IPS-18c (cell line): Measurements from ENCODE around the gene SCAMP2.
"Not testable (repeated sequence)": the region's sequence is repeated elsewhere in the genome, so short reads cannot be mapped to it uniquely, and the experiment has no call there.

Experiments used
- H3K4me3 ChIP-seq: 2 replicates; pipeline ENCODE4 v1.7.0; 2013; ENCODE audit warnings: low read depth, mild to moderate bottlenecking, low read length, moderate library complexity; ENCODE audit not compliant: insufficient read depth
- H3K9me3 ChIP-seq: one replicate; pipeline ENCODE4 v1.6.1; 2013; ENCODE audit warnings: mild to moderate bottlenecking, low read length, moderate library complexity; ENCODE audit not compliant: control insufficient read depth, insufficient read depth

The SCAMP2 gene, protein sequence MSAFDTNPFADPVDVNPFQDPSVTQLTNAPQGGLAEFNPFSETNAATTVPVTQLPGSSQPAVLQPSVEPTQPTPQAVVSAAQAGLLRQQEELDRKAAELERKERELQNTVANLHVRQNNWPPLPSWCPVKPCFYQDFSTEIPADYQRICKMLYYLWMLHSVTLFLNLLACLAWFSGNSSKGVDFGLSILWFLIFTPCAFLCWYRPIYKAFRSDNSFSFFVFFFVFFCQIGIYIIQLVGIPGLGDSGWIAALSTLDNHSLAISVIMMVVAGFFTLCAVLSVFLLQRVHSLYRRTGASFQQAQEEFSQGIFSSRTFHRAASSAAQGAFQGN

GRCh38 chr15:74873036-74873755, at the start of gene SCAMP2:
Gene SCAMP2, minus strand, starts transcription at chr15:74873365. Its CDS starts 110 bp downstream, at chr15:74873255.
- H3K9me3 ChIP-seq: peaks cover under 1% of the 10 kb centered on the region
- peak within 1 kb of the TSS; percentile 99 for H3K4me3 ChIP-seq

DNA sequence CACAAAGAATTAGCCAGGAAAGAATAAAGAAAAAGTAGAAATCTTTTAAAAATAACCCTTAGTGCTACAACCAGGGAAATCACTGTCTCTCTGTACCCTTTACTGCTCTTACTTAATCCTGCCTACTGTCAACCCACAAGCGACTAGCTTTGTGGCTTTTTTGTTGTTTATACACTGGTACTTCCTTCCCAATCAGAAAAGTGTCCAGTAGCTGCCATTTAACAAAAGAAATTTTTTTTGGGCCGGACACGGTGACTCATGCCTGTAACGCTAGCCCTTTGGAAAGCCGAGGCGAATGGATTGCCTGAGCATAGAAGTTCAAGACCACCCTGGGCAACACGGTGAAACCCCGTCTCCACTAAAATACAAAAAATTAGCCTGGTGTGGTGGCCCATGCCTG, 47.3 kb upstream of the SCAMP2 start:
- Histone ChIP-seq H3K9me3 (no peaks in the 10 kb centered on the region), H3K4me3 (no peak overlapping the region)

- H3K4me3 ChIP-seq: no peak overlapping the region
These were observed 44.5 kb upstream of the SCAMP2 start for GRCh38 chr15:74917676-74918075.

GRCh38 chr15:74913799-74914198, 40.6 kb upstream of the SCAMP2 start:
- not testable (repeated sequence) for H3K4me3 ChIP-seq, H3K9me3 ChIP-seq

More at GRCh38 chr15:74917676-74918075, 44.5 kb upstream of the SCAMP2 start:
- H3K9me3 ChIP-seq: no peaks in the 10 kb centered on the region

DNA sequence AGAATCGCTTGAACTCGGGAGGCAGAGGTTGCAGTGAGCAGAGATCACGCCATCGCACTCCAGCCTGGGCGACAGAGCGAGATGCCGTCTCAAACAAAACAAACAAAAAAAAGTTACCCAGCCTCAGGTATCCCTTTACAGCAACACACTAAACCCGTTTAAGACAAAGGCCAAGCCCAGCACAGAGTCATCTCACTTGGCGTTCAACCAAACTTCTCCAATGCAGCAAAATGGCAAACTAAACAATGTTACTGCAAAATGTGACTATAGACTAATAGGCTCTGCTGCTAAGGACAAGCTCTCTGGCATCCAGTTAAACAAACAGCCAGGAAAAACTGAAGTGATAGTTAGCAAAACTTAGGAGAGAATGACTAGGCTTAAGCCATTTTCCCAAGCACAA, 39.9 kb upstream of the SCAMP2 start:
- H3K4me3 ChIP-seq: no peak overlapping the region
- H3K9me3 ChIP-seq: no peaks in the 10 kb centered on the region

DNA sequence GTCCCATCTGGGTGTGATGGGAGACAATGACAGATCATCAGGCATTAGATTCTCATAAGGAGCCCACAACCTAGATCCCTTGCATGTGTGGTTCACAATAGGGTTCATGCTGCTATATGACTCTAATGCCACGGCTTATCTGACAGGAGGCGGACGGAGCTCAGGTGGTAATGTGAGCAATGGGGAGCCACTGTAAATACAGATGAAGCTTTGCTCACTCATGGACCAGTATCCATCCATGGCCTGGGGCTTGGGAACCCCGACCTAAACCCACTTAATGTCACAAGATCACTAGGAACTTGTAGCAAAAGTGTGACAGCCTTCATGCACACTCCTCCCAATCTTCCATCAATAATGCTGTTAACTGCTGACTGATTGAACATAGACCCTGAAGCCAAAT, 35.5 kb upstream of the SCAMP2 start:
- no peaks in the 10 kb centered on the region for H3K9me3 ChIP-seq
- H3K4me3 ChIP-seq: no peak overlapping the region

DNA sequence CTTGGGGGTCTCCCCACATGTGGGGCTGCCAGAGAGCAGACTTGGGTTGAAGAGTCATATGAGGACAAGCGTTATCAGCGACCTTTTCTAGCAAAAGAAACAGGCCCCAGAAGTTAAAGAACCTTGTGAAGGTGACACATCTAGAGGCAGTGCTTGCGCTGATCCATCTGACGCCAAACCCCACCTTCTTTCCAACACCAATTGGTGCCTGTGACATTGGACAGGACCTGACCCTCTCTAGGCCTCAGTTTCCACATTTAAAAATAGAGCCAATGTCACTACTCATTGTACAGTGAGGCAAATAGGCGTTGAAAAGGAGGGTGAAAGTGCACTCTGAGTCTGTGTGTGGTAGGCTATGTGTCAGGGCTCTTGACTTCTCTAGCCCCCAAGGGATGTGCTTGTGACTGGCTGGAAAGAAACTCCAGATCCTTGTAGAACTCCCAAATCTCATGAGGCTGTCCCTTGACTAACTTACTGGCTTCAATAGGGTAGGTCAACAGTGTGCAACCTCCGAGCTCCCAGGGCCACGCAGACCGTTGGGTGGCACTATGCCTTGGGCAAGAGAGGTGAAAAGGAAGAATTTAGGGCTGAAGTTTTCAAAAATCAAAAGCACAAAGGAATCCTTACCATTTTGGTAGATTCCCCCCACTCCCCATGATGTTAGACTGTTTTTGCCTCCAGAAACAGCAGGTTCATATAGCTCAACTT, 34.2 kb upstream of the SCAMP2 start:
- peak overlapping the region; percentile 87 for H3K4me3 ChIP-seq
- H3K9me3 ChIP-seq: no peaks in the 10 kb centered on the region

DNA sequence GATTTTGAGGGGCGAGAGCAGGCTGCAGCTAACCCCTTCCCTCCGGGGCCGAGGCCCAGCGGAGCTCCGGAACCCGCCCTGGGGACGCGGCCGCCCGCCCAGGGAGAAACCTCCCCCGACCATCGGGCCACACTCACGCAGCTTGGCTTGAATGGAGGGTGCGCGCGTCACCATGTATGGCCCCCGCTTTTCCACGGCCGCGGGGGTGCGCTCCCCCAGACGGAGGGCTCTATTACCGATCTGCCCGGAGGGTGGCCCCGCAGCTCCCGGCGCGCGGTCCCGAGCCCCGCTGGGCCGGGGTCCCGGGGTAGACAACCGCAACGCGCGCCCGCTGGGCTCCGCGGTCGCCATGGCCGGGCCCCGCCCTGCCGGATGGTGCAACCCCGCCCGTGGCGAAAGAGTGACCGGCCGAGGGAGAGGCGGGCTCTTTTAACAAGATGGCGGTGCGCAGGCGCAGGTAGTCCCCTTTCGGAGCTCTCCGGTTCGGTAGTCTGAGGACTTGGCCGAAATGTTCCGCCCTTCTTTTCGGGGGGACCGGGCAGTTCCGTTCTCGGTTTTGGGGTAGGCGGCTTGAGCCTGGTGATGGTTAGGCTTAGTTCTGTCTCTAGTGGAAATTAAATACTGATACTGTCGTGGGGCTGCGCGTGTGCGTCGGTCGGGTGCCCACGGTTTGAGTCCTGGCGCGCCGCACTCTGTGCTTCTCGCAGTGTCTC, 33.4 kb upstream of the SCAMP2 start, which contains the start of gene FAM219B:
FAM219B (minus strand) TSS at position 402 of the 713 bp plus-strand sequence; CDS start at position 351, 51 bp downstream.
- peak within 1 kb of the TSS; percentile 87 for H3K4me3 ChIP-seq
- H3K9me3 ChIP-seq: no peaks in the 10 kb centered on the region

- H3K9me3 ChIP-seq: no peaks in the 10 kb centered on the region
These were observed 32.9 kb upstream of the SCAMP2 start for GRCh38 chr15:74906067-74906449.

DNA sequence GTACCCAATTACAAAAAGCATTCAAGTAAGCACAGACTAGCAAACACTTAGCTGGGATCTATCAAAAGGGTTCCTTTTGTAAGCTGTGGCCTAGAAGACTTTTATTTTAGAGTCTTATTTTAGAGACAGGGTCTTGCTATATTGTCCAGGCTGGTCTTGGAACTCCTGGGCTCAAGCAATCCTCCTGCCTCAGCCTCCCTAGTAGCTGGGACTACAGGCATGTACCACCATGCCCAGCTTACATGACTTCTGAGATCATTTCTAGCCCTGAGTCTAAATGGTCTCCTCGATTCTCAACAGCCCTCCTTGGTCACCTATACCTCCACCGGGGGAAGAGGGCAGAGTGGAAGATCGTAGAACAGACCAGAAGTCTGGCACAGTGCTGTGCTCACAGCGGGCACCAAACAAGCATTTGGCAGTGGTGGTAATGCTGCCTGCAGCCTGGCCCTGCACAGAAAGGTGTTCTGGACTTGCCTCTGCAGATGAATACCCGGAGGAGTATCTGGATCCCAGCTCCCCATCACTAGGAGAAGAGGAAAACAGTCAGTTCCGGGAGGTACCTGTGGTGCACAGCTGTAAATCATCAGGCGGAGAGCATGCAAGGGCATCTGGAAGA, 31.1 kb upstream of the SCAMP2 start:
- H3K9me3 ChIP-seq: no peaks in the 10 kb centered on the region
- no peak overlapping the region for H3K4me3 ChIP-seq

More at GRCh38 chr15:74906067-74906449, 32.9 kb upstream of the SCAMP2 start:
- peak overlapping the region; percentile 87 for H3K4me3 ChIP-seq

- H3K9me3 ChIP-seq: no peaks in the 10 kb centered on the region
- H3K4me3 ChIP-seq: no peak overlapping the region
These were observed 30.5 kb upstream of the SCAMP2 start for GRCh38 chr15:74903676-74904075.

DNA sequence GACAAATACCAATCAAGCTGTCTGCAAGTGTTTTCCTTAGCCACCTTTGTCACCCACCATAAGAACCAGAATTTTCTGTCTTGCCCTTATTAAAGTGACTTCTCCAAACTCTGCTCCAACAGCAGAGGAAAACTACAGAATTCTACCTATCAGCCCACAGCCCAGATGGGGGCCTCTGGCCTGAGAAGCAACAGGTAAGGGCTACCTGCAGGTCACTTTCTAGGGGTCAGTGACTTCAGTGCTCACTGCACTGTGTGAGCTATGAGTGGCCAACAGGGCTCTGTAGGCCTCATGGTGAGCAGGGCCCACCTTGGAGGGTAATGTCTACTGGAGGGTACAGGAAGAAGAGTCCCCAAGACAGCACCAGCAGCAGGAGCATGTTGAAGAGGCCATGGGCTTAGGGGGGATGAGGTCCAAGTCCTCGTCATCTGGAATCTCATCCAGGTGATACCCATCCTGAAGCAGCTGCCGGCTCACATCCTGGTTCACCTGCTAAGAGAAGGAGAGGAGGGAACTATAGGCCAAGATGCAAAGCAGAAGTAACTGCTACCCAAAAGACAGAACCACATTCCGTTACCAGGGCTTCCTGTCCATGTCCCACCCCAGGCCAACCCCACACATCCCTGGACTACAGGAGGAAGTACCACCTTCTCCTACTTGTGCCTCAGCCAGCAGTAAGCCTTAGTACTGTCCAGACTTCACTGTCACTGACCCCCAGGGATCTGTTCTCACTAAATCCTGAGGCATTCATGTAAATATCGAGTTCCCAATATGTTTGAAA, 29.3 kb upstream of the SCAMP2 start:
- Histone ChIP-seq H3K4me3 (no peak overlapping the region), H3K9me3 (no peaks in the 10 kb centered on the region)

DNA sequence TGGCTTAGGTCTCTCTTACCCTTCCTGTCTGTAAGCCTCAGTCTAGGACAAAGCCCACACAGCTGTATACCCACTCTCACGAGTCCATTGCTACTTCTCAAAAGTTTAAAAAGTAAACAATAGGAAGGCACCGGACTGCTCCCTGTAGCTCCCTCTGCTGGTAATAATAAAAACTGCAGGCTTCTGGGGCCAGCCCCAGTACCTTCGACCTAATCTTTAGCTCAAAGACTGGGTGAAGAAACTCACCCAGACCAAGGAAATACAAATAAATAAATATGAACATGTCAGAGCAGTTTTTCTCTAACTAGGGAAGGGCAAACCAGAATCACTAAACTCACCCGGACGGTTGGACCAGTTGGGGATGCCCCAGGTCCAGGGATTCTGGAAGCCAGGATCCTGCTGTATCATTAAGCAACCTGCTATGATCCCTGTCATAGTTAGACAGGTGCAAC, 28.5 kb upstream of the SCAMP2 start:
- H3K4me3 ChIP-seq: no peak overlapping the region
- H3K9me3 ChIP-seq: no peaks in the 10 kb centered on the region

DNA sequence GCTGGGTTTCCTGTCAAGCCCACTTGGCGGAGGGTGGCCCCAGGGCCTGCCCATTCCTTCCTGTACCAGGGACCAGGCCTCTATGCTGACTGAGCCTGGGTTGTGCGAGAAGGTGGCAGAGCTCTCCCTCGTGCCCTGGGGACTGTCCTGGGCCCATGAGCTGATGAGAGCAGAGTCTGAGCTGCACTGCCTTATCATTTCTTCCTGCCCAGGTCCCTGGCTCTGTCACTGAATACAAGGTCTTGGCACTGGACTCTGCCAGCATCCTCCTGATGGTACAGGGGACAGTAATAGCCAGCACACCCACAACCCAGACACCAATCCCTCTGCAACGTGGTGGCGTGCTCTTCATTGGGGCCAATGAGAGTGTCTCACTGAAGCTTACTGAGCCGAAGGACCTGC, 24.1 kb upstream of the SCAMP2 start:
- H3K4me3 ChIP-seq: no peak overlapping the region
- no peaks in the 10 kb centered on the region for H3K9me3 ChIP-seq

DNA sequence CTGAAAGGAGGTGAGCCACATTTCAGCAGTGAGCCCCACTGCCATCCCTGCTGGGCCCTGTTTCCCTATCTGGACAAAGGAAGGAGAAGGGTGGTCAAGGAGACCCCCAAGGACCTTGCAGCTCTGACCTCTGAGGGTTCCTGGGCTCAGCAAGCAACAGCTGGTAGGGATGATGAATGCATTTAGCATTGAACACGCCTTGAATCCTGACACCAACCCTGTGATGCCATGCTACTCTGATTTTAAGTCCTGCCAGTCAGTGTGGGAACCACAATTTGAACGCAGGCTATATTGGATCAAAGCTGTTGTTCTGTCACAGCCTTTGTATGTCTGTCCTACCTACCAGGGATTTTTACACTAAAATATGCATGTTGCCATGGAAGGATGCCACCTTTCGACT, 23.2 kb upstream of the SCAMP2 start:
- Histone ChIP-seq H3K9me3 (no peaks in the 10 kb centered on the region), H3K4me3 (no peak overlapping the region)

- no peaks in the 10 kb centered on the region for H3K9me3 ChIP-seq
- H3K4me3 ChIP-seq: no peak overlapping the region
These were observed 22.7 kb upstream of the SCAMP2 start for GRCh38 chr15:74895830-74896229.
